Immature natural killer cell (primary cell): ENCODE measurements around the gene PRXL2B. TPM values are rescaled to one million over a fixed set of nuclear protein-coding genes. Genes with fewer than 3 reads are reported as not detected.
A peak's percentile ranks its signal among the peaks of the same experiment; 100 is the strongest.

Experiments
- DNase-seq, 3 donors: peaks; one replicate each; pipeline ENCODE4 v3.0.0; 2022; ENCODE audit warnings: mixed read lengths in 1 of 3
- H3K27ac Mint-ChIP-seq, 6 donors: one replicate each; pipeline ENCODE4 v1.8.0; 2020; ENCODE audit warnings: mixed read lengths in 6 of 6, mild to moderate bottlenecking in 5 of 6, inconsistent platforms in 4 of 6, moderate library complexity in 3 of 6
- H3K27me3 Mint-ChIP-seq, 3 donors: one replicate each; pipeline ENCODE4 v1.8.0; 2020 to 2021; ENCODE audit warnings: low read depth in 3 of 3, mild to moderate bottlenecking in 3 of 3, mixed read lengths in 3 of 3, moderate library complexity in 3 of 3, inconsistent platforms in 1 of 3
- H3K36me3 Mint-ChIP-seq, 3 donors: one replicate each; pipeline ENCODE4 v1.8.0; 2020; ENCODE audit warnings: mixed read lengths in 3 of 3, inconsistent platforms in 2 of 3, mild to moderate bottlenecking in 2 of 3
- H3K4me1 Mint-ChIP-seq, 2 donors: one replicate each; pipeline ENCODE4 v1.8.0; 2020; ENCODE audit warnings: inconsistent platforms in 2 of 2, mild to moderate bottlenecking in 2 of 2, mixed read lengths in 2 of 2, moderate library complexity in 1 of 2
- H3K4me3 Mint-ChIP-seq, 5 donors: one replicate each; pipeline ENCODE4 v1.8.0; 2020; ENCODE audit warnings: mild to moderate bottlenecking in 5 of 5, mixed read lengths in 5 of 5, inconsistent platforms in 3 of 5, moderate library complexity in 3 of 5
- H3K9me3 Mint-ChIP-seq, 6 donors: one replicate each; pipeline ENCODE4 v1.8.0; 2020; ENCODE audit warnings: mild to moderate bottlenecking in 6 of 6, mixed read lengths in 6 of 6, inconsistent platforms in 4 of 6, moderate library complexity in 3 of 6
- polyA plus RNA-seq, 3 donors: library from polyadenylated mRNA; unstranded; fragments of 300-500 nt; fragmentation: Illumina TruSeq; gene quantifications; one replicate each; pipeline ENCODE4 v1.2.3, GENCODE V29; 2021

PRXL2B gene
- polyA plus RNA-seq, 3 donors from 2014 or later = 10.0 to 17.1 (median 13.6) TPM

DNA sequence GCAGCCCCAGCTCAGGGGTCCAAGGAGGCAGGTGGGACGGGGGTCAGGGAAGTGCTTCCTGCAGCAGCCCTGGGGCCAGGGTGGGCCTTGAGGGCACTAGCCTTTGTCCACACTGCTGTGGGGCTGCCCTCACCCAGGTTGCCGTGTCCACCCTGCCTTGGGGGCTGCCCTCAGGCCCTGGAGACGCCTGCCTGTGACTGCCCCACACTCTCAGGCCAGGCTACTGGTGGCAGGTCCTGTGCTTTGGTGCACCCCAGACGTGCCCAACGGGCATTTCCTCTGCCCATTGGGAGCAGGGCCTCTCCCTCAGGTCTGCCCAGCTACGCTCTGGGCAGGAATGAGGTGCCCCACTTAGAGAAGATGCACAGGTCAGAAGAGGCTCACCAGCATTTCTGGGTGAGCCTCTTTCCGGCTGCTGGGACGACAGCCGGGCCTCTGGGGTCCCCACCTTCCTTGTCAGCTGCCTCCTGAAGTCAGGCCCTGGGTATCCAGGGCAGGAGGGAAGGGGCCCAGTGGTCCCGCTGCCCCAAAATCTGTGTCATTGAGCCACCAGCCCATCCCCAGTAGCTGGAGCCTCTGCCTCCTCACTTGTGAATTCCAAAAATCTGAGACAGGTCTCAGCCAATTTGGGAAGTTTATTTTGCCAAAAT, 48.9 kb downstream of the PRXL2B start:
- Mint-ChIP-seq H3K9me3 (peaks cover 0 to 2% (median 0%) of the 10 kb centered on the region in 6 donors), H3K4me3 (no peak overlapping the region), H3K4me1 (peaks cover 0 to 2% of the 10 kb centered on the region in 2 donors), H3K27me3 (peaks cover 6 to 7% (median 6%) of the 10 kb centered on the region in 3 donors), H3K36me3 (no peaks in the 10 kb centered on the region), H3K27ac (no peak overlapping the region)
- no peak for DNase-seq

DNA sequence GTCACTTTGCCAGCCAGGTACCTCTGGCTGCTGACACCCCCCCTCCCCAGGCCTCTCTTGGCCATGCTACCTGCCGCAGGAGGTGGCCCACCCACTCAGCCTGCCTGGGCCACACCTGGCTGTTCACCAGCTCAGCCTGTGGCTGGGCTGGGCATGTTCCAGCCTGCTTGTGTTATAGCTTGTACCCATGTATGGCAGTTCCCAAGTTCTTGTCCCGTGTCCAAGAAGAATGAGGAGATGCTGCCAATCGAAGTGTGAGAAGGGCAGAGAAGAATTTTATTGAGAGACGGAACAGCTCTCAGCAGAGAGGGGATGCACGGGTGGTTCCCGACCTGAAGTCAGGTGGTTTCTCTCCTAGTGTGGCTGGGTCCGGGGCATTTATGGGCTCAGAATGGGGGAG, 50.2 kb downstream of the PRXL2B start:
- Mint-ChIP-seq H3K4me3 (no peak overlapping the region), H3K4me1 (no peaks in the 10 kb centered on the region), H3K27me3 (peaks cover 2 to 6% (median 3%) of the 10 kb centered on the region in 3 donors), H3K36me3 (no peaks in the 10 kb centered on the region), H3K9me3 (peaks cover 0 to 2% (median 0%) of the 10 kb centered on the region in 6 donors), H3K27ac (no peak overlapping the region)
- no peak for DNase-seq

DNA sequence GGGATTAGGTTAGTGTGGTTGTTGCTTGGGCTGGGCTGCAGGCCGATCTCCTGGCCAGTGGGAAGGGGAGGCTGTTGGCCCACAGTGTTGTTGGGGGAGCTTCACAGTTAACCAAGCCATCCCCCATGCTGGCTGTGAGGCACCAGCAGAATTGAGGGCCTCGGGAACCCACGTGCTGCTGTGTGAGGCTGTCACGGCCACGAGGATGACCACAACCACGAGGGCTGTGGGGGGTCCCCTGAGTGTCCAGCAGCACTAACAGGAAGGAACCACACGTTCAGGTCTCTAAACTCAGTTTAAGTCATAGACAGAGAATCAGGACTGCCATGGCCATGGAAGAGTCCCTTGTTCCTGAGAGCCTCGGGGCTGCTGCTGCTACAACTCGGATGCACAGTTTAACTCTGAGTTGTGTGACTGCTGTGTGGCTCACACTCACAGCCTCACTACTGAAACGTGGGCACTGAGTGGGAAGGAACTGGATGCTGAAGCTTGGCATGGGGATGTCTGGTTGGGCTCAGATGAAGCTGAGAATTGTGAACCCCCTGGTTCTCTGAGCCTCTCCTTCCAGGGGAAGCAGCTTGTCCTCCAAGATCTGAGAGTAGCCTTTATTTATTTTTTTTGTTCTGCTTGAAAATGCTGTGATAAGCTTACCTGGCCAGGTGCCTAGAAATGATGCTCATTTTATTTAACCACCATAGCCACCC, 51.0 kb downstream of the PRXL2B start:
- no peaks in the 10 kb centered on the region for H3K9me3 Mint-ChIP-seq
- H3K4me3 Mint-ChIP-seq = no peak overlapping the region
- peaks cover 5 to 6% (median 5%) of the 10 kb centered on the region in 3 donors for H3K27me3 Mint-ChIP-seq
- no peak overlapping the region for H3K27ac Mint-ChIP-seq
- peaks cover 4 to 5% of the 10 kb centered on the region in 2 donors for H3K4me1 Mint-ChIP-seq
- DNase-seq = no peak
- H3K36me3 Mint-ChIP-seq = no peaks in the 10 kb centered on the region

DNA sequence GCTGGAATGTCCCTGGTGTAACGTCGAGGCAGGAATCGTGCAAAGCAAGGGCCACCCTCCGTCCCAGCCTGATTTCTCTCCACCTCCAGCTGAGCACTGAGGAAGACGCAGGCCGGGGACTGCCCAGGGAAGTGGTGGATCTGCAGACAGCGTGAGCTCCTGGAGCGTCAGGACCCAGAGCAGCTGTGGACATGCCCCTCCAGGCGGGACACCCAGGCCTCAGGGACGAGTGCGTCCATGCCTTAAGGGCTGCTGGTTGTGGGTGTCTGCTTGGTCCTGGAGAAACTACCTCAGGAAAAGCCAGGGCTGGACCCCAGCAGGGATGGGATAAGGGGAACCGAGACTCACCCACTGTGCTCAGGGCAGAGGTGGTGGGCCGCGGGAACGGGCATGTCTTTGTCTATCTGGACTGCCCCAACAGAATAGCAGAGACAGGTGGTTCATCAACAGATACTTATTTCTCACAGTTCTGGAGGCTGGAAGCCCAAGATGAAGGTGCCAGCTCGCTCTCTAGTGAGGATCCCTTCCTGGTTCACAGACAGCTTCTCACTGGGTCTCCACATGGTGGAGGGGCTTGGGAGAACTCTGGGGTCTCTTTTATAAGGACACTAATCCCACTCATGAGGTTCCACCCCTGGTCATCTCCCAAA, 52.0 kb downstream of the PRXL2B start:
- DNase-seq = no peak
- Mint-ChIP-seq H3K36me3 (no peaks in the 10 kb centered on the region), H3K4me1 (peaks cover 6% of the 10 kb centered on the region in 2 donors), H3K4me3 (peak overlapping the region in 1 of 5 donors; percentile 26), H3K27me3 (peaks cover 2 to 6% (median 6%) of the 10 kb centered on the region in 3 donors), H3K9me3 (no peaks in the 10 kb centered on the region), H3K27ac (peak overlapping the region in 3 of 6 donors; percentile 17 to 55 (median 21))

DNA sequence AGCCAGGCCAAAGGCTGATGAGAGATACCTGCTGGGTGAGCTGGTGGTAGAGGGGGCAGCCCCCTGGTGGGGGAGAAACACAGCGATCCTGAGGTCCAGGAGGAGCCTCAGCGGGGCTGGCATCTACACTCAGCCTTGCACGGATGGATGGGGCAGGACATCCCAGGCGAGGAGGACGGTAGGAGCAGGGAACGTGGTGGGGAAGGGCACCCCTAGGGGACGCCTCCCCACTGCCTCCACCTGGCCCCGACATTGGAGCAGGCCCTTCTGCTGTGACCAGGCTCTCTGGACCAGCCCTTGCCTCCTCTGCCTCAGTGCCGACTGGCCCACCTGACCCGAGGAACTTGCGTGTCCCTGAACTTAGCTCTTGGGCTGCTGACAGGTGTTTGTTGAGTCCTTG, 52.6 kb downstream of the PRXL2B start:
- peak overlapping the region in 2 of 6 donors; percentile 17 to 55 for H3K27ac Mint-ChIP-seq
- H3K4me3 Mint-ChIP-seq = peak overlapping the region in 1 of 5 donors; percentile 26

DNA sequence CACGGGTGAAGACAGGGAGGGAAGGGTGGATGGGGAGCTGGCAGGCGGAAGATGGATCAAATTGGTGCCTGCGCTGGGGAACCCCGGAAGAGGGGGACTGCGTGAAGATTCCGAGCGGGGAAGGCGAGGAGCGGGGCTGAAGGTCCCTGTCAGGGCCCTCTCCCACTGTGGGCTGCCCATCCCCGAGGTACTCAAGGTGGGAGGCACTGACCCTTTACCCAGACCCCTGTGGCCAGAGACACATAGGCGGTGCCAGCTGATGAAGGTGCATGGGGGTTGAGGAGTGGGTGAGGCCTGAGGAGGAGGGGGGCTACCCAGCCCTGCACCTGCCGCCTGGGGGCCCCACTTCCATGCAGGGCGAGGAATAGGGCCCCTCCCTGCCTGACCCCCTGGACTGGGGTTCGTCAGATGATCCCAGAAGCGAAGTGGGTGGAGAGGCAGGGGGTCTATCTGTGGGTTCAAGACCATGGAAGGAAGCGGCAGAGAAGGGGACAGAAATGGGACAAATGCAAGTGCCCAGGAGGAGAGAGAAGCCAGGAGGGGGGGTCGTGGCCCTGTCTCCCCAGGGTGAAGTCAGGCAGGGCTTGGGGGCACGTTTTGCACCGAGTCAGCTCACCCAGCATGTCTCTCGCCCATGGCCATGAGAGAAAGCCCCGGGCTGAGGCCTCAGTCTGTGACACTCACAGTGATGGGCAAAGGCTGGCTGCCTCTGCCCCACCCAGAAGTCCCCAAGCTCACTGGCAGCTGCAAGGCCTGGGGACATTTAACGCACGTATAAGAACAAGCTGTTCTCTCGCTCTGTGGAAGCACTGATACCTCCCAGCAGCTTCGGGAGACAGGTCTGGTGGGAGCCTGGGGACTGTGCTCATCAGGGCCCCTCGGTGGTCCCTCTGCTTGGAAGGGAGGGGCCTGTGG, 53.3 kb downstream of the PRXL2B start:
- no peaks in the 10 kb centered on the region for H3K9me3 Mint-ChIP-seq
- no peak for DNase-seq
- H3K27me3 Mint-ChIP-seq = peaks cover 3 to 7% (median 6%) of the 10 kb centered on the region in 3 donors
- peaks cover 6% of the 10 kb centered on the region in 2 donors for H3K4me1 Mint-ChIP-seq
- peak overlapping the region in 3 of 6 donors; percentile 32 to 53 (median 50) for H3K27ac Mint-ChIP-seq
- no peaks in the 10 kb centered on the region for H3K36me3 Mint-ChIP-seq
- no peak overlapping the region for H3K4me3 Mint-ChIP-seq

More for the DNA sequence above, 52.6 kb downstream of the PRXL2B start:
- H3K27me3 Mint-ChIP-seq = peaks cover 3 to 6% (median 6%) of the 10 kb centered on the region in 3 donors
- DNase-seq = no peak
- no peaks in the 10 kb centered on the region for H3K36me3 Mint-ChIP-seq
- H3K4me1 Mint-ChIP-seq = peaks cover 6% of the 10 kb centered on the region in 2 donors
- H3K9me3 Mint-ChIP-seq = no peaks in the 10 kb centered on the region

DNA sequence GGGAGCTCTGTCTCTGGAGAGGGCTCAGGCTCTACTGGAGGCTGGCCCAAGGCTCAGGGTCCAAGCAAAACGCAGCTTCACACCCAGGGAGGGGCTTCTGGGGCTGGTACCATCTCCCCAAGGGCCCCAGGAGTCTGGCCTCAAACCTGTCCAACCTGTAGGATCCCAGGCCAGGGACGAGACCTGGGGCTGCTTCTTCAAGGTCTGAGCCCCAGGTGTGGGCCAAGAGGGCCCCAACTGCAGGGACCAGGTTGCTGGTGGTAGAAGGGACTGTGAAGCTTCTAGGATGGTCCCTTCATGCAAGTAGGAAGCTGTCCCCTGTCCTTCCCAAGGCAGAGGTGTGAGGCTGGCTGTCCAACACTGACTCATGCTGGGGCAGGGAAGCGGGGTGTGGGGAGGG, 54.0 kb downstream of the PRXL2B start:
- Mint-ChIP-seq H3K36me3 (no peaks in the 10 kb centered on the region), H3K4me3 (peak overlapping the region in 1 of 5 donors; percentile 21), H3K27me3 (peaks cover 3 to 6% (median 6%) of the 10 kb centered on the region in 3 donors), H3K4me1 (peaks cover 6% of the 10 kb centered on the region in 2 donors), H3K9me3 (no peaks in the 10 kb centered on the region), H3K27ac (no peak overlapping the region)
- no peak for DNase-seq

Other genes with a start within 250 kb of the PRXL2B start
- gene MORN1, start 195.2 kb upstream of the PRXL2B start, polyA plus RNA-seq = 1 to 10 TPM in 2 of 3 donors, under 1 TPM in 1; 0.89 to 4.0 (median 3.9) TPM
- gene RER1, start 194.9 kb upstream of the PRXL2B start, polyA plus RNA-seq = 100 to 1,000 TPM; 185 to 216 (median 210) TPM
- gene PEX10, start 174.2 kb upstream of the PRXL2B start, polyA plus RNA-seq = 10 to 100 TPM in 1 of 3 donors, 1 to 10 TPM in 2; 9.1 to 18.2 (median 9.3) TPM
- gene PLCH2, start 110.5 kb upstream of the PRXL2B start, polyA plus RNA-seq = 1 to 10 TPM in 2 of 3 donors, not detected in 1; 2.9 to 5.1 TPM
- 10 to 100 TPM in 1 of 3 donors, 1 to 10 TPM in 2; 9.1 to 23.3 (median 9.8) TPM for gene PANK4, start 60.2 kb upstream of the PRXL2B start, polyA plus RNA-seq
- gene HES5, start 56.5 kb upstream of the PRXL2B start, polyA plus RNA-seq = not detected
- gene TNFRSF14, start 30.4 kb upstream of the PRXL2B start, polyA plus RNA-seq = 10 to 100 TPM; 62.5 to 75.1 (median 63.8) TPM
- gene MMEL1, start 46.2 kb downstream of the PRXL2B start, polyA plus RNA-seq = 1 to 10 TPM in 2 of 3 donors, under 1 TPM in 1; 0.93 to 5.1 (median 2.3) TPM
- under 1 TPM in 1 of 3 donors, not detected in 2; 0.07 TPM for gene TTC34, start 214.9 kb downstream of the PRXL2B start, polyA plus RNA-seq